Large intestine (tissue), 3 donors: ENCODE results near the gene CIPC. TPM values are rescaled to one million over a fixed set of nuclear protein-coding genes. Genes with fewer than 3 reads are reported as not detected.

Source experiments
- DNase-seq, 2 donors: peaks; one replicate each; pipeline versions ENCODE4 v3.0.0 to v3.0.0-alpha.2; 2013
- H3K27ac ChIP-seq: one replicate; pipeline ENCODE4 v1.5.1; 2013; ENCODE audit warnings: low read length
- H3K27me3 ChIP-seq: 2 replicates; pipeline ENCODE4 v1.6.1; 2013; ENCODE audit warnings: low read length; ENCODE audit not compliant: control insufficient read depth, insufficient read depth
- H3K36me3 ChIP-seq: 2 replicates; pipeline ENCODE4 v1.6.1; 2013; ENCODE audit warnings: low read length; ENCODE audit not compliant: control insufficient read depth, insufficient read depth
- H3K4me1 ChIP-seq: one replicate; pipeline ENCODE4 v1.6.1; 2013; ENCODE audit warnings: low read length; ENCODE audit not compliant: control insufficient read depth, insufficient read depth
- H3K4me3 ChIP-seq: one replicate; pipeline ENCODE4 v1.5.1; 2013; ENCODE audit warnings: low read length
- H3K9me3 ChIP-seq: one replicate; pipeline ENCODE4 v1.6.1; 2013; ENCODE audit warnings: mild to moderate bottlenecking, low read depth, low read length, moderate library complexity; ENCODE audit not compliant: control insufficient read depth
- WGBS: methylation state at CpG from one replicate; pipeline ENCODE4 v1.1.5; 2013; ENCODE audit warnings: low lambda C conversion rate; ENCODE audit not compliant: insufficient coverage; 5-methylcytosine and 5-hydroxymethylcytosine counted together
- polyA plus RNA-seq: library from polyadenylated mRNA; unstranded; fragments of 120-200 nt; gene quantifications from one replicate; pipeline ENCODE4 v1.2.1, GENCODE V29; 2013

CIPC gene
- polyA plus RNA-seq, 1 donor: 22.0 TPM

- no CpG with 5 or more reads among the region's 7 CpGs for WGBS
- no peak for DNase-seq
- Histone ChIP-seq H3K27me3 (no peaks in the 10 kb centered on the region), H3K36me3 (no peaks in the 10 kb centered on the region), H3K4me1 (peaks cover 9% of the 10 kb centered on the region), H3K4me3 (no peak overlapping the region), H3K27ac (no peak overlapping the region), H3K9me3 (no peaks in the 10 kb centered on the region)
Measured at GRCh38 chr14:77069551-77069950, 28.5 kb upstream of the CIPC start.

GRCh38 chr14:77071938-77072388, 26.1 kb upstream of the CIPC start:
- Histone ChIP-seq H3K27ac (no peak overlapping the region), H3K4me3 (no peak overlapping the region), H3K4me1 (peaks cover 4% of the 10 kb centered on the region), H3K27me3 (no peaks in the 10 kb centered on the region), H3K36me3 (no peaks in the 10 kb centered on the region), H3K9me3 (no peaks in the 10 kb centered on the region)
- DNase-seq: no peak
- no CpG with 5 or more reads among the region's 3 CpGs for WGBS

GRCh38 chr14:77074969-77075368, 23.1 kb upstream of the CIPC start:
- H3K9me3 ChIP-seq: no peaks in the 10 kb centered on the region
- no peak for DNase-seq
- no peaks in the 10 kb centered on the region for H3K36me3 ChIP-seq
- H3K27ac ChIP-seq: no peak overlapping the region
- H3K27me3 ChIP-seq: no peaks in the 10 kb centered on the region
- no peaks in the 10 kb centered on the region for H3K4me1 ChIP-seq
- no peak overlapping the region for H3K4me3 ChIP-seq

GRCh38 chr14:77076113-77076631, 21.9 kb upstream of the CIPC start:
- DNase-seq: peak in 1 of 2 donors; percentile 44
- no peaks in the 10 kb centered on the region for H3K4me1 ChIP-seq
- H3K27me3 ChIP-seq: no peaks in the 10 kb centered on the region
- H3K36me3 ChIP-seq: no peaks in the 10 kb centered on the region
- H3K27ac ChIP-seq: peak overlapping the region; percentile 32
- no CpG with 5 or more reads among the region's 10 CpGs for WGBS
- no peaks in the 10 kb centered on the region for H3K9me3 ChIP-seq
- no peak overlapping the region for H3K4me3 ChIP-seq

- no peak overlapping the region for H3K4me3 ChIP-seq
- H3K27me3 ChIP-seq: no peaks in the 10 kb centered on the region
- H3K4me1 ChIP-seq: no peaks in the 10 kb centered on the region
- no peak for DNase-seq
- H3K9me3 ChIP-seq: no peaks in the 10 kb centered on the region
- peak overlapping the region; percentile 32 for H3K27ac ChIP-seq
- no peaks in the 10 kb centered on the region for H3K36me3 ChIP-seq
- WGBS: no CpG with 5 or more reads among the region's 3 CpGs
Measured at GRCh38 chr14:77077040-77077439, 21.0 kb upstream of the CIPC start.

- Histone ChIP-seq H3K4me1 (peaks cover 22% of the 10 kb centered on the region), H3K9me3 (no peaks in the 10 kb centered on the region), H3K27ac (no peak overlapping the region), H3K27me3 (no peaks in the 10 kb centered on the region), H3K36me3 (no peaks in the 10 kb centered on the region), H3K4me3 (no peak overlapping the region)
- no peak for DNase-seq
- no CpG with 5 or more reads among the region's 3 CpGs for WGBS
Measured at GRCh38 chr14:77082356-77082755, 15.7 kb upstream of the CIPC start.

GRCh38 chr14:77083082-77083481, 15.0 kb upstream of the CIPC start:
- Histone ChIP-seq H3K36me3 (no peaks in the 10 kb centered on the region), H3K4me1 (peaks cover 28% of the 10 kb centered on the region), H3K4me3 (no peak overlapping the region), H3K27me3 (no peaks in the 10 kb centered on the region), H3K9me3 (no peaks in the 10 kb centered on the region), H3K27ac (no peak overlapping the region)
- no peak for DNase-seq
- WGBS: no CpG with 5 or more reads among the region's 3 CpGs

- no peaks in the 10 kb centered on the region for H3K9me3 ChIP-seq
- H3K4me1 ChIP-seq: peaks cover 38% of the 10 kb centered on the region
- DNase-seq: peak; percentile 45 to 73
- no peaks in the 10 kb centered on the region for H3K27me3 ChIP-seq
- no peak overlapping the region for H3K4me3 ChIP-seq
- WGBS: 0% methylated on average over 1 of the region's 5 CpGs
- H3K27ac ChIP-seq: peak overlapping the region; percentile 60
- no peaks in the 10 kb centered on the region for H3K36me3 ChIP-seq
Measured at GRCh38 chr14:77084985-77085384, 13.1 kb upstream of the CIPC start.

- Histone ChIP-seq H3K4me3 (no peak overlapping the region), H3K36me3 (no peaks in the 10 kb centered on the region), H3K27me3 (no peaks in the 10 kb centered on the region), H3K4me1 (peaks cover 38% of the 10 kb centered on the region), H3K9me3 (peaks cover 2% of the 10 kb centered on the region), H3K27ac (peak overlapping the region; percentile 60)
- no CpG with 5 or more reads among the region's 4 CpGs for WGBS
- DNase-seq: peak in 1 of 2 donors; percentile 35
Measured at GRCh38 chr14:77085538-77085937, 12.5 kb upstream of the CIPC start.

- WGBS: 80% methylated on average over 1 of the region's 3 CpGs
- Histone ChIP-seq H3K36me3 (no peaks in the 10 kb centered on the region), H3K27ac (peak overlapping the region; percentile 60)
Measured at GRCh38 chr14:77086017-77086727, 11.9 kb upstream of the CIPC start.

GRCh38 chr14:77086951-77087350, 11.1 kb upstream of the CIPC start:
- Histone ChIP-seq H3K4me3 (no peak overlapping the region), H3K27me3 (no peaks in the 10 kb centered on the region), H3K36me3 (no peaks in the 10 kb centered on the region), H3K4me1 (peaks cover 38% of the 10 kb centered on the region), H3K27ac (no peak overlapping the region), H3K9me3 (peaks cover 12% of the 10 kb centered on the region)
- DNase-seq: no peak
- WGBS: no CpG with 5 or more reads among the region's 6 CpGs

More at GRCh38 chr14:77086017-77086727, 11.9 kb upstream of the CIPC start:
- H3K9me3 ChIP-seq: peaks cover 6% of the 10 kb centered on the region
- no peak overlapping the region for H3K4me3 ChIP-seq
- no peaks in the 10 kb centered on the region for H3K27me3 ChIP-seq
- DNase-seq: peak; percentile 55 to 67
- H3K4me1 ChIP-seq: peaks cover 38% of the 10 kb centered on the region
